Motor neuron (in vitro differentiated cells): ENCODE data around the gene PTPRC. TPM values are rescaled to one million over a fixed set of nuclear protein-coding genes. Genes with fewer than 3 reads are reported as not detected.

Source experiments
- ATAC-seq, 8 experiments: fragments of 200-7000 bp; cut with Tn5 transposase; replicated peaks in 6 of 8; 2 replicates each; pipeline ENCODE4 v1.8.0; 2021; ENCODE audit warnings: mild to moderate bottlenecking in 8 of 8, moderate library complexity in 8 of 8
- H3K27ac ChIP-seq, 2 donors: fragments of 250-450 bp; sonication (Bioruptor Pico); 2 replicates each; pipeline ENCODE4 v1.9.0; 2021; ENCODE audit warnings: antibody characterized with exemption in 2 of 2, mild to moderate bottlenecking in 2 of 2, moderate library complexity in 1 of 2
- H3K4me1 ChIP-seq, 2 donors: fragments of 250-450 bp; sonication (Bioruptor Pico); replicated peaks in 1 of 2; 2 replicates each; pipeline ENCODE4 v1.6.1; 2021; ENCODE audit warnings: antibody characterized with exemption in 2 of 2, mild to moderate bottlenecking in 2 of 2, moderate library complexity in 1 of 2
- H3K4me3 ChIP-seq, 5 donors: fragments of 250-450 bp; sonication (Bioruptor Pico); 2 replicates each; pipeline ENCODE4 v1.9.0; 2021; ENCODE audit warnings: antibody characterized with exemption in 5 of 5, mild to moderate bottlenecking in 5 of 5, moderate library complexity in 4 of 5
- WGBS, 10 experiments: fragments of 450-650 bp; shearing (Covaris generic); methylation state at CpG; one replicate each; pipeline ENCODE4 v1.0.0; 2022; 5-methylcytosine and 5-hydroxymethylcytosine counted together
- in situ Hi-C, 9 experiments: fragments of 400-800 bp; cut with MboI; loops; one replicate each; pipeline ENCODE4 v1.15.0; 2021; ENCODE audit warnings: low sequenced_read_pairs in 9 of 9, low pct_unique_long_range_greater_than_20kb in 2 of 9; ENCODE audit not compliant: unreplicated experiment in 9 of 9
- total RNA-seq, 8 experiments: library from RNA; unstranded; fragments of 300-600 nt; gene quantifications; 2 replicates each; pipeline versions ENCODE4 v1.2.3 to v1.2.4, GENCODE V29; 2022

The PTPRC gene
- total RNA-seq, 8 experiments from 2014 or later, result 0.18 to 4.5 (median 1.3) TPM

GRCh38 chr1:198773030-198773429 is 134.2 kb downstream of the PTPRC start:
- Histone ChIP-seq H3K4me1 (peaks cover 0 to 6% of the 10 kb centered on the region in 2 donors), H3K4me3 (no peak overlapping the region), H3K27ac (no peak overlapping the region)
- 43 to 86% (median 75%) methylated on average over 1 of the region's 1 CpG; no CpG with 5 or more reads in 1 of the 10 experiments for WGBS, 10 experiments
- ATAC-seq, result no peak
- in situ Hi-C loops, result loop anchor here in 6 of 9 experiments (10.0 to 25.0 kb wide), 4 partner anchors 464 to 1739 kb away; no protein-coding TSS in a partner anchor

DNA sequence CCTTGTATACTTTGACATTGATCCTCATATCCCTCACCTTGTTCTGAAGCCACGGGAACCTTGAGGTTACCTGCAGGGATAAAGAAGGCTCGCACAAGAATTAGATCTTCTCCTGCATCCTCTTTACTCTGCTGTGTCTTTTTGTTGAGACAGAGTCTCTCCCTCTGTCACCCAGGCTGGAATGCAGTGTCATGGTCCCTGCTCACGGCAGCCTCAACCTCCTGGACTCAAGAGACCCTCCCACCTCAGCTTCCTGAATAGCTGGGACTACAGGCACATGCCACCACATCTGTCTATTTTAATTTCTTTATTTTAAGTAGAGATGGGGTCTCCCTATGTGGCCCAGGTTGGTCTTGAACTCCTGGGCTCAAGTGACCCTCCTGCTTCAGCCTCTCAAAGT is 134.7 kb downstream of the PTPRC start:
- Histone ChIP-seq H3K27ac (no peak overlapping the region), H3K4me1 (peaks cover 0 to 6% of the 10 kb centered on the region in 2 donors), H3K4me3 (no peak overlapping the region)
- in situ Hi-C loops, result loop anchor here in 6 of 9 experiments (10.0 to 25.0 kb wide), 4 partner anchors 464 to 1739 kb away; no protein-coding TSS in a partner anchor
- 87 to 100% (median 96%) methylated on average over 1 to 3 of the region's 3 CpGs; no CpG with 5 or more reads in 3 of the 10 experiments for WGBS, 10 experiments
- no peak for ATAC-seq

DNA sequence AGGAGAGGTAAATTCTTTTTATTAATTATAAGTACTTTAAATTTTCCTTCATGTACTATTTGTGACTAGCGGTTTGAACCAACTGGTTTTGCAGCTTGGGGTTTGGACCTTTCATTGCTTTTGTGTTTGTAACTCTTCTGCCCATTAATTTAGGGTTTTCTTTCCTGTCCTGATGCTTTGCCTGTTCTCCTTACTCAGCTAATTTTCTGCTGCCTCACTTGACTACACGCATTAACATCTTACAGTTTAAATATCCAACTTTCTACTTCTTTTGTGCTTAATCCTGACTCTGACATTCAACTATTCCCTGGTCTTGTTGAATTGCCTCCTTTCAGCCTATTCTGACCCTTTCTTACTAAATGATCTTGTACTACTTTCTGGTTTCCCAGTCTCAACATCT is 135.6 kb downstream of the PTPRC start:
- 76 to 100% (median 96%) methylated on average over 1 to 2 of the region's 2 CpGs for WGBS, 10 experiments
- Histone ChIP-seq H3K4me1 (peaks cover 0 to 6% of the 10 kb centered on the region in 2 donors), H3K4me3 (no peak overlapping the region), H3K27ac (no peak overlapping the region)
- no peak for ATAC-seq
- in situ Hi-C loops, result loop anchor here in 6 of 9 experiments (10.0 to 25.0 kb wide), 4 partner anchors 463 to 1738 kb away; no protein-coding TSS in a partner anchor

DNA sequence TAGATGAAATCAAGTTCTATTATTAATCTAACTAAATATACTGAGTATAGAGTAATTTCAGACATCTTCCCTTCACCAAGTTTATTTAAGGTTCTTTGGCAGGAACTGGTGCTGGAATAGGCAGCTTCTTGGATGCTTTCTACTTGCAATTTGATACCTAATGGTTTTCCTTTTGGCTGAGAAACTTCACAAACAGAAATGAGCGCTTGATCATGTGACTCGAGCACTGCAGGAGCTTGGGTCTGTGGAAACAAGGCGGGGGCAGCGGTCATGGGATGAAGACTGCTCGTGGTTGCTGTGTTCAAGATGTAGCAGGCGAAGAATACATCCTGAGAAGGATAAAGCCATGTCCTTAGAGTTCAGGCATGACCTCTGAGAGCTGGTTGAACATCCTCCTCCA is 136.8 kb downstream of the PTPRC start:
- in situ Hi-C loops, result loop anchor here in 2 of 9 experiments (10.0 to 25.0 kb wide), 2 partner anchors 337 to 769 kb away; no protein-coding TSS in a partner anchor
- Histone ChIP-seq H3K4me3 (no peak overlapping the region), H3K4me1 (peaks cover 0 to 6% of the 10 kb centered on the region in 2 donors), H3K27ac (no peak overlapping the region)
- 80 to 100% (median 93%) methylated on average over 2 to 6 of the region's 6 CpGs; no CpG with 5 or more reads in 3 of the 10 experiments for WGBS, 10 experiments
- no peak for ATAC-seq

GRCh38 chr1:198776602-198777029 is 137.8 kb downstream of the PTPRC start:
- Histone ChIP-seq H3K4me3 (no peak overlapping the region), H3K27ac (no peak overlapping the region), H3K4me1 (peaks cover 0 to 6% of the 10 kb centered on the region in 2 donors)
- WGBS, 10 experiments, result 58 to 97% (median 86%) methylated on average over 1 to 4 of the region's 4 CpGs; no CpG with 5 or more reads in 3 of the 10 experiments
- in situ Hi-C loops, result loop anchor here in 2 of 9 experiments (10.0 to 25.0 kb wide), 2 partner anchors 336 to 768 kb away; no protein-coding TSS in a partner anchor
- no peak for ATAC-seq

DNA sequence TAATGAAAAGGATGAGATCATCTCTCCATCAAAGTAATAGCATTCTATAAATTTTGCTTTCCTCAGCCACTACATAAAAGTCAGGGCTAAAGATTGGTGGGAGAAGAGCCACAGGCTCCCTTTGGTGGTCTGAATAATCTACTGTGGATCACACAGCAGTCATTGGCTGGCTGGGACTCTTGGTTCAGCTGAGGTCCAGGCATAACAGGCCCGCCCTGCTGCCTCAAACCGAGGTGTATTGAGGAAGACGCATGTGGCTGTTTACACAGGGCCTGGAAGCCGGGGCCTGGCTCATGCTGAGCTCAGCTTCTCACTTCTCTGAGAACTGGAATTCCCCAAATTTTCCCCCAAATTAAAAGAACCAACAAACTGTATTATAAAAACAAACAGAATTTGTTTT is 139.2 kb downstream of the PTPRC start:
- no peak overlapping the region for H3K4me3 ChIP-seq
- no peak for ATAC-seq
- peaks cover 0 to 6% of the 10 kb centered on the region in 2 donors for H3K4me1 ChIP-seq
- H3K27ac ChIP-seq, result no peak overlapping the region
- in situ Hi-C loops, result loop anchor here in 2 of 9 experiments (10.0 to 25.0 kb wide), 2 partner anchors 334 to 767 kb away; no protein-coding TSS in a partner anchor
- WGBS, 10 experiments, result 57 to 100% (median 77%) methylated on average over 1 to 4 of the region's 4 CpGs; no CpG with 5 or more reads in 2 of the 10 experiments

DNA sequence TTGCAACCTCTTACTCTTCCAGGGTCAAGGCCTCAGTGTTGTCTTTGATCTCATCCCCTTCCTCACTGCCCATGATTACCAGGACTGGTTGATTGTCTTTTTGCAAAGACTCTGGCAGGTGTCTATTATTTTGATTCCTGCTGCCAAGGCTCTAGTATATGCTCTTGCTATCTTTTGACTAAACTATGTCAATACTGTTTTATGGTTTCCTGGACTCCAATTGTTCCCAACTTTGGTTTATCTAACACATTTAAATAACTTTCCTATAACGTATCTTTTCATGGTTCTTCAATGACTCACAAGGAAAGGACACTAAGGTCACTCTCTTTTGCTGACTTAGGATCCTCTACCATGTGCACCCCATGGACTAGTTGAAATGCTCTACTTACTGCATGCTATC is 141.5 kb downstream of the PTPRC start:
- in situ Hi-C loops, result loop anchor here in 1 of 9 experiments (25.0 kb wide), 1 partner anchor 332 kb away; no protein-coding TSS in a partner anchor
- H3K27ac ChIP-seq, result no peak overlapping the region
- ATAC-seq, result no peak
- H3K4me1 ChIP-seq, result no peaks in the 10 kb centered on the region
- WGBS, 10 experiments, result 20 to 100% (median 71%) methylated on average over 1 of the region's 1 CpG; no CpG with 5 or more reads in 1 of the 10 experiments
- H3K4me3 ChIP-seq, result no peak overlapping the region

GRCh38 chr1:198788561-198789064 is 149.8 kb downstream of the PTPRC start:
- Histone ChIP-seq H3K4me3 (no peak overlapping the region), H3K27ac (peak overlapping the region; percentile 31 to 35), H3K4me1 (peaks cover 18 to 19% of the 10 kb centered on the region in 2 donors)
- ATAC-seq, result peak in 6 of 8 experiments; percentile 35 to 100 (median 100)
- in situ Hi-C loops, result loop anchor here in 1 of 9 experiments (25.0 kb wide), 1 partner anchor 324 kb away; no protein-coding TSS in a partner anchor
- 0 to 100% (median 10%) methylated on average over 1 to 3 of the region's 3 CpGs; no CpG with 5 or more reads in 3 of the 10 experiments for WGBS, 10 experiments

GRCh38 chr1:198793714-198794113 is 154.9 kb downstream of the PTPRC start:
- no peak overlapping the region for H3K4me3 ChIP-seq
- in situ Hi-C loops, result loop anchor here in 1 of 9 experiments (25.0 kb wide), 1 partner anchor 319 kb away; no protein-coding TSS in a partner anchor
- WGBS, 10 experiments, result 27 to 100% (median 86%) methylated on average over 2 to 3 of the region's 3 CpGs
- ATAC-seq, result no peak
- H3K27ac ChIP-seq, result no peak overlapping the region
- peaks cover 7 to 15% of the 10 kb centered on the region in 2 donors for H3K4me1 ChIP-seq

GRCh38 chr1:198794498-198794897 is 155.7 kb downstream of the PTPRC start:
- peak in 1 of 8 experiments; percentile 15 for ATAC-seq
- H3K4me1 ChIP-seq, result peaks cover 0 to 9% of the 10 kb centered on the region in 2 donors
- H3K4me3 ChIP-seq, result no peak overlapping the region
- H3K27ac ChIP-seq, result no peak overlapping the region
- in situ Hi-C loops, result loop anchor here in 1 of 9 experiments (25.0 kb wide), 1 partner anchor 318 kb away; no protein-coding TSS in a partner anchor

- Histone ChIP-seq H3K27ac (no peak overlapping the region), H3K4me3 (no peak overlapping the region), H3K4me1 (peaks cover 0 to 3% of the 10 kb centered on the region in 2 donors)
- in situ Hi-C loops, result loop anchor here in 1 of 9 experiments (25.0 kb wide), 1 partner anchor 315 kb away; no protein-coding TSS in a partner anchor
- 30 to 100% (median 87%) methylated on average over 2 of the region's 2 CpGs; no CpG with 5 or more reads in 2 of the 10 experiments for WGBS, 10 experiments
- no peak for ATAC-seq
Observed at GRCh38 chr1:198797656-198798055, 158.8 kb downstream of the PTPRC start.

GRCh38 chr1:198798923-198799386 is 160.1 kb downstream of the PTPRC start:
- ATAC-seq, result peak in 1 of 8 experiments; percentile 18
- no peak overlapping the region for H3K4me3 ChIP-seq
- no peak overlapping the region for H3K27ac ChIP-seq
- in situ Hi-C loops, result loop anchor here in 1 of 9 experiments (25.0 kb wide), 1 partner anchor 313 kb away; no protein-coding TSS in a partner anchor
- H3K4me1 ChIP-seq, result peaks cover 0 to 3% of the 10 kb centered on the region in 2 donors
- 0 to 85% (median 37%) methylated on average over 1 of the region's 1 CpG; no CpG with 5 or more reads in 2 of the 10 experiments for WGBS, 10 experiments
